HG03060 (cell line): ENCODE data around the gene GFY.

Experiments
- ATAC-seq: cut with Tn5 transposase; IDR thresholded peaks from one replicate; pipeline ENCODE4 v1.9.1; 2021; ENCODE audit warnings: low read depth, moderate number of reproducible peaks; ENCODE audit not compliant: unreplicated experiment

The GFY gene

DNA sequence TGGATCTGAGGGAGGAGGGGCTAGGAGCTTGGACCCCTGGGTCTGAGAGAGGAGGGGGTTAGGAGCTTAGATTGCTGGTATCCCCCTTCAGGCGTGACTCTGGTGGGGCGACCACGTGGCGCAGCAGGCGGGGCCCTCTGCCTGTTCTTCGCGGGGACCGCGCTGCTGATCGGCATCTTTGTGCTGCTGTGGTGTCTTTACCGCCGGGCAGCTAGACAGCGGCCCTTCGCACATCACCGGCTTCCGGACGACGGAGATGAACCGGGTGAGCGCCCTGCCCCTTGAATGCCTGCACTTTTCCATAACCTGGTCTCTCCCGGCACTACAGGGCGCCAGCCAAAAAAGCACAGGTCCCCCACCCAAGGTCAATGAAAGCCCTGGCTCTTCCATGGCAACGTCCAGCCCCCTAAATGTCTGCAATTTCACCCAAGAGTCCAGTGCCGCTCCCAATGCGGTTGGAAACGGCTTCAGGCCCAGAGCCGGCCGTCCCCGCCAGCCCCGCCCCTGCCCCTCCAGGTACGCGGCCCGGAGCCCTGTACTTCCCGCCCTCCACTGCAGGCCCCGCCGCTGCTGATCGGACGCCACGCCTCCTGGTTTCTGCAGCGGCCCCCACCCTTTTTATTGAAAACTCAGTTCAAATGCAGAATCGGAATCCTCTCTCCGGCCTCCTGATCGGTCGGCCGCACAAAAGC lies 2.8 kb downstream of the GFY start:
- ATAC-seq, result no peak

DNA sequence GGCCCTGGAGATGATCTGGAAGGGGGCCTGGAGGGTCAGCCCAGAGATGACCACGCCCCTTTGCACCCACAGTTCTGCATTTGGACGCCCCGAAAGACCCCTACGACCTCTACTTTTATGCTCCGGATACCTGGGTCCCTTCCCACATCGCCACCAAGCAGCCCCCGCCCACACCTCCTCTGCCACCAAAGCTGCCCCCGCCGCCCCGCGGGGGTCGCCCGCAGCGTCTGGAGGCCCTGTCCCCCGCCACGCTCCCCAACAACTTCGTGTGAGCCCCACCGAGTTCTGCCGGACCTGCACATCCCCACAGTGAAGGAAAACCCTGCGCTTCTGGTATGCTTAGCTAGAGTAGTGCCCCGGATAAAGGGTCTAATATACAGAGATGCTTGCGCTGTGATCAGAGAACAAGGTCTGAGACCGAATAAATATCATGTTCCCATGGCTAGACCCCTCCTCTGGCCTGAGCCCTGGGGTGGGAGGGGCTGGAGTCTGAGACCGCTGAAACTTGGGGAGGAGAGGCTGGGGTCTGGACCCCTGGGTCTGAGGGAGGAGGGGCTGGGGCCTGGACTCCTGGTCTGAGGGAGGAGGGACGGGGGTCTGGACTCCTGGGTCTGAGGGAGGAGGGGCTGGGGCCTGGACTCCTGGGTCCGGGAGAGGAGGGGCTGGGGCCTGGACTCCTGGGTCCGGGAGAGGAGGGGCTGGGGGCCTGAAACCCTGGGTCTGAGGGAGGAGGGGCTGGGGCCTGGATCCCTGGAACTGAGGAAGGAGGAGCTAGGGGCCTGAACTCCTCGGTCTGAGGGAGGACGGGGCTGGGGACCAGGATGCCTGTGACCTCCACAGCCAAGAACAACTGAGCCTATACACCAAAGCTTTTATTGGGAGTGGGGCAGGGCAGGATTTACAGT lies 3.6 kb downstream of the GFY start:
- no peak for ATAC-seq

DNA sequence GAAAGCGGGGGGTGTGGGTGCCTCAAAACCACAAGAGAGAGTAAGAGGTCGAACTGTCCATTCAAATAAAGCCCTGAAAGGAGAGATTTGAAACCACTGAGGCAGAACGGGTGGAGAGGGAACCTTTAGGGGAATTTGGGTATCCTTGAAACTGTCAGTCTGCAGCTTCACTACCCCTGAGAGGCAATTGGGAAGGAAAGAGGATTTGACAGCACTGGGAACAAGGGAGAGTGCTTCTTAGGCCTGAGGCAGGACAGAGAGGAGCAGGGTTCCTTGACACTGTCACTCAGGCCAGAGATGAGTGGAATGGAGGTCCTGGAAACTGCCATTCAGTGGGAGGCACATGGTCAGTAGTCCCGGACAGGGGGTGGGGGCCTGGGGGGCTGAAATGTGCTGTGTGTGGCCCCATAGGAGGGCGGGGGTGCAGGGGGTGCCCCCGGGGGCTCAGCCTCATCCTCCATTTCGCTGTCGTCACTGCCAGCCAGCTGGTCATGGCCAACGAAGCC lies 5.0 kb downstream of the GFY start:
- no peak for ATAC-seq

DNA sequence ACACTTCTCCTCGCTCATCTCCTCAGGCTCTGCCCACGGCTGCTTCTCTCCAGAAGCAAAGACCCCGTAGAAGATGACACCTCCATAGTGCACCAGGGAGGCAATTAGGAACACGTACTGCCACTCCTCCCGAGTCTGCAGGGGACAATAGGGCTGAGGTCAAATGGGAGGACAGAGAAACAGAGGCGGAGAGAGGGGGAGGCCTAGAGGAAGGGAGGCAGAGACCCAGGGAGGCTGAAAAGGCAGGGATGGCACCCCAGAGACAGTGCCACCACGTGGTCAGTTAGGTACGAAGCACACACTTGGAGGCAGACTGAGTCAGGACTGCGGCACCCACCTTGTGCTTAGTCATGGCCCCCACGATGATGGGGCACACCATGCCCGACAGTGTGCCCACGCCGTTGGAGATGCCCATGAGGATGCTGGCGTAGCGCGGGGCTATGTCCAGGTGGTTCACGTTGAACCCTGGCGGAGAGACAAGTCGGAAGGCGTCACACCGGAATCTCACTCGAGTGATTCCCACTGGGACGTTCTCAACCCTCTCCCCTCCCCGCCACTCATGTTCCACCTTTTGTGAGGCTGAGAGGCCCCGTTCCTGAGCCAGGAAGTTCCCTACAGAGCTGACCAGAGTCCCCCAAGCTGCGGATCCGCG lies 5.6 kb downstream of the GFY start:
- ATAC-seq, result no peak

DNA sequence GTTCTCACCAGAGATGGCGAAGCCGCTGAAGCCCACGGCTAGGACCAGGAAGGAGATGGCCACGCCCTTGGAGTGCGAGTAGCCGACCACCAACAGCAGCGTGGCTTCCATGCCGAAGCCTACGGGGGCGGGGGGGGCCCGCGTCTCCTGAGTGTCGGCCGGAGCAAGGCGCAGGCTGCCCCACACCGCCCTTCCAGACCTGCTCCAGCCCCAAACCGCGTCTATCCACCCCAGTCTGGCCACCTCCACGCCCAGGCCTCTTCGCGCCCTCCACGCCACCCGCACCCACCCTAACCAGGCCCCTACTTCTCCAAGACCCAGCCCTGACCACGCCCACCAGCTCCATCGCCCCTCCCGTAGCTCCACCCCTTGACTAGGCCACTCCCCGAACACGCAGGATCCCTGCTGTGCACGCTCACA lies 6.2 kb downstream of the GFY start:
- ATAC-seq, result no peak

DNA sequence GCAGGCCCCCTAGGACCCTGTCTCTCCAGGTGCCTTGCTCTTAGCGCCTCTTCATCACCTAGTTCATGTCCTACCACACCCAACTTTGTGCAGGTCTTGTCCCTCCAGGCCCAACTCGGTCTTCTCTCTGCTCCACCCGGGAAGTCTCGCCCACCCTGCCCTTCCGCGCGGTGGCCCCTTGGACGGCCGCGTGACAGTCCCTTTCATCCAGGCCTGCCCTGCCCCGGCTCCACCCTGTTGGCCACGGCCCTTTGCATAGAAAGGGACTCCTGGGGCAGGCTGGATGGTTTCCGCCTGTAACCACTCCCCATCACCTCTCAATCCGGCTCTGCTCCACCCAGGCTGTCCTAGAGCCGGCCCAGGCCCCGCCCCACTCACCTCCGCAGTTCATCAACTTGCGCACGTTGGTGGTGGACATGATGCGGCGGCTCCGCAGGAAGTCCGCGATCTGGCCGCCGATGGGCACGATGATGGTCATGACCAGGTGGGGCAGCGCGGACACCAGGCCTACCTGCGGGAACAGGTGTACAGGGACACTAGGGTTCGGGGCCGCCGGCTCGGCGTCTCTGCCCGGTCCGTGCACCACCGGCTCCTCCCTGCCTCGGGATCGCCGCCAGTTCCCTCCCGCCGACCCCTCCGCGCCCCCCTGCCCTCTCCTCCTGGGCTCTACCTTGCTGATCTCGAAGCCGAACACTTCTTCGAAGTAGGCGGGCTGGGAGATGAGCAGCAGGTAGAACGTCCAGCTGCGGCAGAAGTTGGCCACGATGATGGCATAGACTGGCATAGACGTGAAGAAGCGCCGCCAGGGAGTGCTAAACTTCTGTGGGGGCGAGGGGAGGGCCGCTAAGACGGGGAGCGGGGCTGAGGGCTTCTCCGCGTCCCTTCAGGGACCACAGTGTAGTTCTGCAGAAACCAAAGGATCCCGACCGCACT lies 7.2 kb downstream of the GFY start:
- ATAC-seq, result no peak

DNA sequence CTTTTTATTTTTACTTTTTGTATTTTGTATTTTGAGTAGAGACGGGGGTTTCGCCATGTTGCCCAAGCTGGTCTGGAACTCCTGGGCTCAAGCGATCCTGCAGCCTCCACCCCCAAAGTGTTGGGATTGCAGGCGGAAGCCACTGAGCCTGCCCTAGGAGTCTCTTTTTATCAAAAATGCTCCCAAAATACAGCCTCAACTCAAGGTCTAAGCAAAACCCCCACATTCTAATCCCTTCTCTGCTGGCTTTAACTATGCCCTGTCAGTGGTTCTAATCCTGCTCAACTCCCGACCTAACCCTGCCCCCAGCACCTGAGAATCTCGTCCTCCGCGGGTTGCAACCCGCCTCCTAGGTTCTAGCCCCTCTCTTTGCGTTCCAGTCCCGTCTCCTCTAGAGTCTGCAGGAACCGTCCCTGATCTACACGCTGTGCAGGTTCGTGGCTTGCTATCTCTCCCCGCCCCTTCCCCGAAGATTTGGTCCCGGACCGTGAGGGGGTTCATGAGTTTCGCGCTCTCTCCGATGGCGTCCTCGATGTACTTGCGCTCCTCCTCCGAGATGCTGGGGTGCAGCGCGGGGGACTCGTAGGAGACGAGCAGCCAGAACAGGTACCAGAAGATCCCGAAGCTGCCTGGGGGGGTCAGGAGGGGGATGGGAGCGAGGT lies 8.2 kb downstream of the GFY start:
- ATAC-seq, result no peak

DNA sequence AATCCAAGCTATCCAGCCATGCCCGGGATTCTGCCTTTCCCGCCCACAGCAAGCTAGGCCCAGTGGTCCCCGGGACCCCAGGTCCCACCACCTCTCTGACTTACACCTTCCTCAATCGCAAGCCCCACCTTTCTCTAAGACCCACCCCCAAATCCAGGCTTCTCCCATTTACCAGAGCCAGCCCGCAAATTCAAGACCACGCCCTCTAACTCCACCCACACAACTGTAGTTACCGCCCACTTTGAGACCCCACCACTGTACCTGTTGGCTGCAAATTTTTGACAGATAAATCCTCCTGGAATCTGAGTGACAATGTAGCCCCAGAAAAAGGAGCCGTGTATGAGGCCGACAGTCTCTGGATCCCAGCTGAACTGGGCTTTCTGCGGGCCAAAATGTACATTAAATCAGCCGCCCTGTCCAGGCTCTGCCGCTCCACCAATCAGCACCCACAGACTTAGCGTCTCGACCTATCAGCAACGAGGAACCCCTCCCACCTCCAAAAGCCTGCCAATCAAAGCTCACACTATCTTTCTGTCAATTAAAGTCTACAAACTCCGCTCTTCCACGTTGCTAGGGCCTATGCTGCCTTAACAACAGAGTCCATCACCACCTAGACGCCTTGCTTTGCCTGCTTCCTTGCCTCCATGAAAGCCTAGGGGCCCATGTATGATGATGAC lies 9.9 kb downstream of the GFY start:
- ATAC-seq, result no peak

DNA sequence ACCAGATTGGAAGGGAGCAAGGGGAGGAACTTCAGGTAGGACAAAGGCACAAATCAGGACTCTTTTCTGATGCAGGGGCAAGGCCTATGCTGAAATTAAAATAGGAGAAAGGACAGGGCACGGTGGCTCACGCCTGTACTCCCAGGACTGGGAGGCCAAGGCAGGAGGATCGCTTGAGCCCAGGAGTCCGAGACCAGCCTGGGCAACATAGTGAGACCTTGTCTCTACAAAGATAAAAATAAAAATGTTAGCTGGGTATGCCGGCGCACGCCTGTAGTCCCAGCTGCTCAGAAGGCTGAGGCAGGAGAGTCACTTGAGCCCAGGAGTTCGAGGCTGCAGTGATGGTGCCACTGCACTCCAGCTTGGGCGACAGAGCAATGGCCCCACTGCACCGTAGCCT lies 10.5 kb downstream of the GFY start:
- ATAC-seq, result no peak

DNA sequence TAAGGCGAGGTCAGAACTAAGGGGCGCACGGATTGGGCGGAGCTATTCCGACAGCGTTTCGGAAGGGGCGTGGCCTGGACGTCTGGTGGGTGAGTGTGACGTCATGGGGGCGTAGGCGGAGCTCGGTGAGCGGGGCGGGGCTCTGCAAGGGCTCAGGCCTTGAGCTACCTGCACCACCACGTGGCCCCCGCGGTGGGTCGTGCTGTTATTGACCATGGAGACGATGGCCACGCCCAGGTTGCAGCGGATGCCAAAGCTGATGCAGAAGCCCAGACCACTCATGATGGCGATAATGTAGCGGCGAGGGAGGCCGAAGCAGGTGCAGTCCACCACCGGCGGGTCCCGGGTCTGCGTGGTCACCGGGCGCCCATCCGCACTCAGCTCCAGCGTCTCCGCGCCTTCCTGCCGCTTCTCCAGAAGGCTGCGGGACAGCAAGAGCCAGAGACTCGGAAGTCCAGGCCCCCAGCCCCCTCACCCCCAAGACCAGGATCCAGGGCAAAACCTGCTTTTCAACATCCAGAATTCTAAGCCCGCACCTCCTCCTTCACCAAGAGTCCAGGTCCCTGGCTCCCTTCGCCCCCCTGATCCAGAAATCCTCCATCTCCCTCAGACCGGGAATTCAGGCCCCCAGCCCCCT lies 11.3 kb downstream of the GFY start:
- ATAC-seq, result no peak

DNA sequence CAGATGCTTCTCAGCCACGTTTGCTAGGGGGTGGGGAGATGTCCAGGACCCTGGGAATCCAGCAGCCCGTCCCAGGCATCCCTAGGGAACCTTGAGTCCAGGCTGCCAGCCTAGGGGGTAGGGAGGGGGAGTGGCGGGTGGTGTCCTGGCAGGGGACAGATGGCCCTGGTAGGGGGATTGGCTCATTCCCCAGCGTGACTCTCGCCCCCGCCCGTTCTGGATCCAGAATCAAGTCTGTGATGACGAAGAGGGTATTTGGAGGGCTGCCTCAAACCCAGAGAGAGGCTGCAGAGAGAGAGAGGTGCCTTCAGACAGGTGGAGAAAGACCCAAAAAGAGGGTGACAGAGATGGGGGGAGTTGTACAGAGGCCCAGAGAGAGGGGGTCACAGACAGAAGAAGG lies 12.0 kb downstream of the GFY start:
- ATAC-seq, result no peak

DNA sequence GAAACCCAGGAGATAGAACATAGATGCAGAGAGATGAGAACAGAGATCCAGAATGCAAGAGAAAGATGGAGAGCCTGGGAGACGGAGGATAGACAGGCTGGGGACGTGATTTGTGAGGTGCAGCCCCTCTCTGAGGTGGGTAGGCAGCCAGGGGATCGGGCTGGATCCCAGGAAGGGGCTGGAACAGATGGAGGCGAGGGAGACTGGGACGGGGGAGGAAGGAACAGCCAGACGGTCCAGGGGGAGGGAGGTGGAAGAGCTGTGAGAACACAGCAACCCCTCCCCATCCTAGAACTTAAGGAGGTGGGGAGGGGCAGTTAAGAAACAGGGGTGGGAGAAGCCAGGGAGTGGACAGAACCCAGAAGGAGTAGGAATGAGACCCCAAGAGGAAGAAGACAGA lies 13.1 kb downstream of the GFY start:
- no peak for ATAC-seq

DNA sequence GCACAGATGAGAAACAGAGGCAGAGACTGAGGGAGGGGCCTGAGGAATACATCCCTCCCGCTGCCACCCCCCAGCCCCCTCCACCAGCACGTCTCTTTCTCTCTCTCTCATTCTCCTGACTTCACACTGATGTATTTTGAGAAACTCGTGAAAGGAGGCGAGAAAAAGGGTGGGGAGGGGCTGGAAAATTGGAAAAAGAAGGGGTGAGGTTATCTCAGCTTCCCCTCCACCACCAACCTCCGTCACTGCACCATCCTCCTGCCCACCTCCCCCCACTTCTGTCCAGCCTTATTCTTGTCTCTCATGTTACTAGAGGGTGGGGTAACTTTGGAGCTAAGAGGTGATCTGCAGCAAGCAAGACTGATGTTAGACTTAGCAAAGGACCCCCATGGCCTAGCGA lies 14.6 kb downstream of the GFY start:
- no peak for ATAC-seq

DNA sequence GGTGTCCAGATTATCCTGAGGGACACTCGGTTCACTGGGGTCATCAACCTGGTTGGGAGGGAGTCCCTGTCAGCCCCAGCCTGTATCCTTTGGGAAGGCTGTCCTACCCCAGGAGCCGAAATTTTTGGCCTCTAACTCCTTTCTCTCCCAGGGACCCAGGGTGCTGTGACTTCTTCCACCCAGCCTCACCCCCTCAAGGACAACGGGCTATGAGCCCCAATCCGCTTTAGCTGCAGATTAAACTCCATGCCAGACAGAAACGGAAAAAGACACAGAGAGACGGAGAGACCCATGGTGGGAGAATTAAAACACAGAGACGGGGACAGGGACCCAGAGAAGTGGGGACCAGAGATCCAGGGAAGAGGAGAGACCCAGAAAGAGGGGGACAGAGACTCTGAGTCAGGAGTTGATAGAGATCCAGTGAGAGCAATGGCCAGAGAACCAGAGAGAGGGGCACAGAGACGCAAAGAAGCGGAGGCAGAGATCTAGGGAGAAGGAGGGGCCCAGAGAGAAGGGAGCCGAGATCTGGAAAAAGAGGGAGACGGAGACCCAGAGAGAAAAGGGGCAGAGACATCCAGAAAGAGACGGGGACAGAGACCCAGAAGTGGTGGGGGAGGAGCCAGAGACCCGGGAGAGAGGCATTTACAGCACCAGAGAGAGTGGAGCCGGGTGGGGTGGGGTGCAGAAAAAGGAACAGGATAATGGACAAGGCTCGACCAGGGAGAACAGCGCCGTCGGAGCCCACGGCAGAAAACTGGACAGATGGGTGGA lies 15.4 kb downstream of the GFY start:
- no peak for ATAC-seq

DNA sequence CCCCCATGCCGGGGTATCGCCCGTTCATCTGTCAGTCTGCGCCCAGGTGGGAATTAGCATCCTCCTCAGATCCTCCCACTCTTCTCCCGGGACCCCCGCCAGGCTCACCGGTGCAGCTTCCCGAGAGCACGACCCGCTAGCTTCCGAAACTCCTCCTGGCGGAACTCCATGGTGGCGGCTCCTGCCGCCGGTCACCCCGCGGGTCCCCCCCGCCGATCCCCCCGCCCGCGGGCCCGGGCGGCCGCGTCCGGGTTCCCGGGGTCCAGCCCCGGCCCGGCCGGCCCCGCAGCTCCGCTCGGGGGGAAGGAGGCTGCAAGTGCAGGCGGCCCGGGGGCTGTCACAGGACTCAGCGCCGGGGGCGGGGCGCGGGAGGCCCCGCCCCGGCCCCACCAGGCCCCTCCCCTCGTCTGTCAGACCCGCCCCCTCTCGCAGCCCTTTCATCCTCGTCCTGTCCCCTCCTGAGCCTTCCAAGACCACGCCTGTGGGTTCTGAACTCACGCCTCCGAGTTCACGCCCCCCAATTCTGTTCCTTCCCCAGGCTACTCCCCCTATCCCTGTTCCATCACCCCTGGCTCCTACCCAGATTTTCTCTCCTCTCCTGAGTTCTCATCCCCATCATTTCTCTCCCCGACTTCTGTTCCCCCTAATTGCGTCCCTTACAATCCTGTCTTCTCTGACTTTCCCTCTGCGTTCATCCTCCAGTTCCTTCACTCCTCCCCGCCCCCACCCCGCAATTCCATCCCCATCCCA lies 16.2 kb downstream of the GFY start, which contains the start of gene SLC17A7:
TSS of gene SLC17A7 (minus strand) at position 318 of the 750 bp plus-strand sequence. CDS start at position 170, 148 bp downstream.
- ATAC-seq, result no peak

DNA sequence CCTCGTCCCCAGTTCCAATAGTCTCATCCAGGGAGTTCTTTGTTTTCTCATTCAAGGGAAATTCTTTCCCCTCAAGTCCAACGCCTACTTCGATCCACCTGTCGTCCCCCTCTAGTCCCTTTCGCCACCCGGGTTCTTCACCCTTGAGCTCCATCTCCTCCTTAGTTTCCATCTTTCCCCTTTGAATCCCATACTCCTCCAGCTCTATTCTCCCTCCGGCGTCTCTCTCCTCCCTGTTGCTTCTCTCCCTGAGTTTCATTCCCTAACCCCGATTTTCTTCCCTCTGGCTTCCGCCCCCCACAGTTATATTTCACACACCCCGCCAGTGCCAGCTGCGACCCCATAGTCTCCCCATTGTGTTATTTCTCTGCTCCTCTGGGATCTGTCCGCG lies 16.8 kb downstream of the GFY start:
- no peak for ATAC-seq

DNA sequence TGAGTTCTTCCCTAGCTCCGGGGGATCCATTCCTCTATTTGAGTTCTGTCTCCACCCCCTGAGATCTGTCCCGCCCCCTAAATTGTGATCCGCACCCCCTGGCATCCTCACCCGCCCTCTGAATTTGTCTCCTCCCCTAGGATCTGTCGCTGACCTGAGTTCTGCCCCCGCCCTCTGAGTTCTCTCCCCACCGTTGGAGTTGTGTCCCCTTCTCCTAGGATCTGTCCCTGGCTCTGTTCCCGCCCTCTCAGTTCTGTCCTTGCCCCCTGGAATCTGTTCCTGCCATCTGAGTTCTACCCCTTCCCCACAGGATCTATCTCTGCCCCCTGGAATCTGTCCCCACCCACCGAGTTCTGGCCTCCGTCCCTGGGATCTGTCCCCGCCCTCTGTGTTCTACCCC lies 17.2 kb downstream of the GFY start:
- no peak for ATAC-seq
